Measurements from ENCODE around the gene BANF2.
"Not testable (repeated sequence)": the region's sequence is repeated elsewhere in the genome, so short reads cannot be mapped to it uniquely, and the experiment has no call there.

BANF2 gene

GRCh38 chr20:17766226-17766625, 66.5 kb downstream of the BANF2 start:
- DNase-seq (ENCODE audit: low read depth), result no peak

DNA sequence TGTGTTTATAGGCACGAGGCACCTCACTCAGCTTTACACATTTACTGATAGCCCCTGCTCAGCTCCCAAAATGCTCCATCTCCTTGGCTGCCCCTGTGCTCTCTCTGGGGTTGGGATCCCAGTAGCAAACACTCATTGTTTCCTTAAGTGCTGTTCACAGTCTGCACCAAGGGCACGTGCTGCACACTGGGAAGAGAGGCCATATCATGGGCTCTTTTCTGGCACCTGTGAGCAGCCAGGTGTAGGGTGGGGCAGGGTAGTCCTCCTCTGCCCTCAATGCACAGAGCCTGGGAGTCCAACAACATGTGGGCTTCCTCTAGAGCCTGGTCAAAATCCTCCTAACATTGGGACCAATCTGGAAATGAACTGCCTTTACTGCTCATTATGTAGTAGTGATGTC, 67.9 kb downstream of the BANF2 start:
- no peak for DNase-seq (ENCODE audit: low read depth)

- no peak for DNase-seq (ENCODE audit: low read depth)
Measured at GRCh38 chr20:17768271-17768670, 68.5 kb downstream of the BANF2 start.

- not testable (repeated sequence) for DNase-seq (ENCODE audit: low read depth)
Measured at GRCh38 chr20:17769716-17770115, 70.0 kb downstream of the BANF2 start.

GRCh38 chr20:17771206-17772004, 71.6 kb downstream of the BANF2 start:
- no peak for DNase-seq (ENCODE audit: low read depth)

DNA sequence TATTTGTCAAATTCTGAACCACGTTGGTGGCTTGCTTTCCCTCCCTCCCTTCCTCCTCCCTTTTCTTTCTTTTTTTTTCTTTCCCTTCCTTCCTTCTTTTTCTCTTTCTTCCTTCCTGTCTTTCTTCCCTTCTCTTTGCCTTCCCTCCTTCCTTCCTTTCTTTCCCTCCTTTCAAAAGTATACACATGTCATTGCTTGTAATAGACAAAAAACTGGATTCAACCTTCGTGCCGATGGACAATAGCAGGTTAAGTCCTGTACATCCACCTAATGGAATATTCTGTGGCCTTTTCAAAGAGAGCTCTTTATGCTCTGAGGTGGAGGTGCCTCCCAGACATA, 72.2 kb downstream of the BANF2 start:
- no peak for DNase-seq (ENCODE audit: low read depth)

GRCh38 chr20:17773619-17774018, 73.9 kb downstream of the BANF2 start:
- no peak for DNase-seq (ENCODE audit: low read depth)

DNA sequence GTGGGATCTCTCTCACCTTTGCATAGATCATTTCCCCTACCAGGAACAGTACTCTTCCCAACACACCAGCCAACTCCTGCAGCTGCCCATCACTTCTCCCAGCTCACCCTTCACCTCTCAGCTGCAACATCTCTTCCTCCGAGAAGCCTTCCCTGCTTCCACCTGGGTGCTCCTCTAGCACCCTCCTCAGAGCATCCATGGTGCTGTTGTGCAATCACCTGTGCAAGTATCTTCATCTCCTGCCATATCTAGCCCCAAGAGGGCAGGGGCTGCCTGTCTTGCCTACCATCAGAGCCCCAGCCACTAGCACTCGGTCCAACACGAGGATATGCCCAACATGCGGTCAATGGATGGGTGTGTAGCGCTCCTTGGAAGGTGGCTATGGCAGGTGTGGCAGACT, 75.8 kb downstream of the BANF2 start:
- DNase-seq (ENCODE audit: low read depth), result no peak

DNA sequence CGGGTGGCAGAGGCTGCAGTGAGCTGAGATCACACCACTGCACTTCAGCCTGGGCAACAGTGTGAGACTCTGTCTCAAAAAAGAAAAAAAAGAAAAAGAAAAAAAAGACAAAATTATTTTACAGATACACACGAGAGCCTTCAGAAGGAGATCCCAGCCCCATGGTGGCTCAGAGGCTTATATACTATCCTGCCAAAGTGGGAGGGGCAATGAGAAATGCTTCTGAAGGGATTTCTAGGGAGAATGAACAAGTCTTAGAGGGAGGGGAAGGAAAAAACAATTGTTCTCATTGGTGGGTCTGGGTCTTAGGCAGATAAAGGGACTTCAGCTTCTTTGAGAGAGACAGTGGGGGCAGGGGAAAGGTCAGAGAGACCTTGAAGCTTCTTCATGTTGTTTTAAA, 76.8 kb downstream of the BANF2 start:
- no peak for DNase-seq (ENCODE audit: low read depth)

DNA sequence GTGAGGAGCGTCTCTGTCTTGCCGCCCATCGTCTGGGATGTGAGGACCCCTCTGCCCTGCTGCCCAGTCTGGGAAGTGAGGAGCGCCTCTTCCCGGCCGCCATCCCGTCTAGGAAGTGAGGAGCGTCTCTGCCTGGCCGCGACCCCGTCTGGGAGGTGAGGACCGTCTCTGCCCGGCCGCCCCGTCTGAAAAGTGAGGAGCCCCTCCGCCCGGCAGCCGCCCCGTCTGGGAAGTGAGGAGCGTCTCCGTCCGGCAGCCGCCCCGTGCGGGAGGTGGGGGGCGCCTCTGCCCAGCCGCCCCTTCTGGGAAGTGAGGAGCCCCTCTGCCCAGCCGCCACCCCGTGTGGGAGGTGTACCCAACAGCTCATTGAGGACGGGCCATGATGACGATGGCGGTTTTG, 79.2 kb downstream of the BANF2 start:
- not testable (repeated sequence) for DNase-seq (ENCODE audit: low read depth)

- DNase-seq (ENCODE audit: low read depth), result no peak
Measured at GRCh38 chr20:17782768-17783167, 83.0 kb downstream of the BANF2 start.

GRCh38 chr20:17783671-17784070, 83.9 kb downstream of the BANF2 start:
- no peak for DNase-seq (ENCODE audit: low read depth)

DNA sequence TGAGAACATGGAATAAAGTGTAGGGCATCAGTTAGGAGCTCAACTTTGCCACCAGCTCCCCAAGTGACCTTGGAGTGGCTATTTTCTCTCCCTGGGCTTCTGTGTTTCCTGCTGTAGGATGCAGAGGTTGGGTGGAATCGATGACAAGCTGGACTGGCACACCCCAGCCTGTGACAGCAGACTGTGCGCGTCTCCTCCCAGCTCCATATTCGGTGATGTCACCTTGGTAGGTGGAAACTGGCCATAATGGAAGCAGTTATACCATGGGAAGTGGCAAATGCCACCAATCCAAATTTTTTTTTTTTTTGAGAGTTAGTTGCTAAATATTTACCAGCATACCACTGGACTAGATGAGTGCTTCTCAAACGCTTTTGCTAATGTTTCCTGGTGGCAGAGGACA, 85.2 kb downstream of the BANF2 start:
- DNase-seq (ENCODE audit: low read depth), result no peak
